ENCODE data around the gene SMIM44.

The SMIM44 gene

GRCh38 chr19:3477951-3478350 is 5.3 kb downstream of the SMIM44 start:
- CTCF ChIA-PET, result interaction anchor here (1.0 to 11.2 kb wide), 3 partner anchors 48 to 522 kb away, joined by 3 to 129 read pairs (median 4); no protein-coding TSS in a partner anchor
- no peak for TF ChIP-seq CTCF (IDR thresholded peaks at IDR 0.05; ENCODE audit: insufficient read depth, low read length, missing control alignments)
- no peak overlapping the region for H3K4me3 ChIP-seq (ENCODE audit: low read depth, low read length)
- DNase-seq (ENCODE audit: low read depth, low spot score), result no peak
- POLR2A ChIA-PET, result no interaction called here

GRCh38 chr19:3477506-3477905 is 5.7 kb downstream of the SMIM44 start:
- no peak for TF ChIP-seq CTCF (IDR thresholded peaks at IDR 0.05; ENCODE audit: insufficient read depth, low read length, missing control alignments)
- H3K4me3 ChIP-seq (ENCODE audit: low read depth, low read length), result no peak overlapping the region
- POLR2A ChIA-PET, result no interaction called here
- CTCF ChIA-PET, result interaction anchor here (1.0 to 11.2 kb wide), 2 partner anchors 173 to 522 kb away, joined by 3 to 129 read pairs; no protein-coding TSS in a partner anchor
- DNase-seq (ENCODE audit: low read depth, low spot score), result no peak

GRCh38 chr19:3476830-3477229 is 6.4 kb downstream of the SMIM44 start:
- ChIA-PET CTCF (interaction anchor here (1.0 kb wide), 1 partner anchor 151 kb away, joined by 3 read pairs; no protein-coding TSS in a partner anchor), POLR2A (no interaction called here)

GRCh38 chr19:3475449-3475848 is 7.8 kb downstream of the SMIM44 start:
- CTCF ChIA-PET, result no interaction called here

More at GRCh38 chr19:3476830-3477229, 6.4 kb downstream of the SMIM44 start:
- TF ChIP-seq CTCF (IDR thresholded peaks at IDR 0.05; ENCODE audit: insufficient read depth, low read length, missing control alignments), result no peak
- no peak overlapping the region for H3K4me3 ChIP-seq (ENCODE audit: low read depth, low read length)
- DNase-seq (ENCODE audit: low read depth, low spot score), result no peak

GRCh38 chr19:3474614-3475013 is 8.6 kb downstream of the SMIM44 start:
- no peak for DNase-seq (ENCODE audit: low read depth, low spot score)
- ChIA-PET CTCF (interaction anchor here (2.3 to 6.9 kb wide), 6 partner anchors 10 to 171 kb away, joined by 14 to 117 read pairs (median 64); partner anchors contain the start of gene SMIM44), POLR2A (no interaction called here)
- H3K4me3 ChIP-seq (ENCODE audit: low read depth, low read length), result no peak overlapping the region
- TF ChIP-seq CTCF (IDR thresholded peaks at IDR 0.05; ENCODE audit: insufficient read depth, low read length, missing control alignments), result no peak

More at GRCh38 chr19:3475449-3475848, 7.8 kb downstream of the SMIM44 start:
- TF ChIP-seq CTCF (IDR thresholded peaks at IDR 0.05; ENCODE audit: insufficient read depth, low read length, missing control alignments), result no peak
- DNase-seq (ENCODE audit: low read depth, low spot score), result no peak
- no peak overlapping the region for H3K4me3 ChIP-seq (ENCODE audit: low read depth, low read length)
- POLR2A ChIA-PET, result no interaction called here

- TF ChIP-seq CTCF (IDR thresholded peaks at IDR 0.05; ENCODE audit: insufficient read depth, low read length, missing control alignments), result no peak
- H3K4me3 ChIP-seq (ENCODE audit: low read depth, low read length), result no peak overlapping the region
- POLR2A ChIA-PET, result no interaction called here
- CTCF ChIA-PET, result interaction anchor here (2.0 to 6.9 kb wide), 8 partner anchors 11 to 170 kb away, joined by 6 to 117 read pairs (median 42); partner anchors contain the start of gene SMIM44
- no peak for DNase-seq (ENCODE audit: low read depth, low spot score)
Measured at GRCh38 chr19:3474010-3474409, 9.2 kb downstream of the SMIM44 start.

Data from AG04449 (cell line).